GM19193 (cell line): Measurements from ENCODE around the gene C1S.

Experiments used
- POLR2A ChIP-seq: IDR thresholded peaks from 4 replicates; pipeline ENCODE4 v1.6.1; 2011; ENCODE audit not compliant: insufficient read depth, insufficient read length; ENCODE audit errors: extremely low read depth

Gene C1S

GRCh38 chr12:7042842-7043241 is 17.7 kb upstream of the C1S start:
- TF ChIP-seq POLR2A = no peak

DNA sequence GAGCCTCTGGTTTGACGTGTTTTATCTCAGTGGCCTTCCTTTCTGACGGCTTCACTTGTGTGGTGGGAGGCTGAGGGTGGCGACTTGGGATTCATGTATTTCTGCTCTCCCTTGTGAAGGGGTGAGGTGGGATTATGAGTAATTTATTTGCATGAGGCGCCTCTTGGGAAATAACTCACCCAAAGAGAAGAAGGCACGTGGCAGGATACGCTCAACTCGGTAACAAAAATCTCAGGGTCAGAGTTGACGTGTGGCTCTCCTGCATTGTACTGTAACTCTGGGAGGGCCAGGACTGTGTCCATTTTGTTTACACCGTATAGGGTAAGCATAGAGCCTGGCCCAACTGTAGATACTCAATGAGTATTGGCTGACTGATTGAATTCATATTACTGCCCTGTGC is 14.6 kb upstream of the C1S start:
- TF ChIP-seq POLR2A = no peak

DNA sequence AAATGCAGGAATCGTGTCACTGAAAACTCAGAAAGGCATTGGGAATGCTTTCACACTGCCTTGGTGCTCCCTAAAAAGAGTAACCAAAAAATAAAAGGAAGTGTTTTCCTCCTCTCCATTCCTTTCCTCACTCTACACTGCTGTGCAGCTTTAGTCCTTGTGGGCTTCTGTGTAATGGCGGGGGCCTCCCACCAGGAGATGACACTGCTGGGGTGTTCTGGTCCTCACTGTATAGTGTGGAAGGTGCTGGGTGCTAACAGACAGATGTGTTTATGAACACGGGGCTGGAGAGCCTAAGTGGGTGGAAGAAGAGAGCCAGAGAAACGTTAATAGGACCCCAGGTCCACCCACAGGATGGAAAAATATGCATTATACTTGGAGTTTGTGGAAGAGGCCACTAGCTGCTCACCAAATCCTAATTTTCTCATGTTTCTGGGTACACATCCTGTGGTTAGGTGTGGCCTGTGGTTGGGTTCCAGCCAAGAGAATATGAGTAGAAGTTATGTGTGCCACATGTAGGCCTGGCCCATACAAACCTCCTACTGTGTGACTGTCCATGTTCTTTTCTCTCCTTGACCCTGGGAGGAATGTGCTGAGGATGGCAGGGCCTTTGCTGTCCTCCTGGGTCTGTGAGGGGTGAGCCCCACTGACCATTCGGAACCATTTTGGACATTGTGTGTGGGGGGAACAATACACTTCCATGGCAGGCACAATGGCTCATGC is 14.0 kb upstream of the C1S start:
- TF ChIP-seq POLR2A = no peak

- TF ChIP-seq POLR2A = no peak
Observed at GRCh38 chr12:7047306-7047705, 13.2 kb upstream of the C1S start.

GRCh38 chr12:7054925-7055324 is 5.6 kb upstream of the C1S start:
- TF ChIP-seq POLR2A = no peak

DNA sequence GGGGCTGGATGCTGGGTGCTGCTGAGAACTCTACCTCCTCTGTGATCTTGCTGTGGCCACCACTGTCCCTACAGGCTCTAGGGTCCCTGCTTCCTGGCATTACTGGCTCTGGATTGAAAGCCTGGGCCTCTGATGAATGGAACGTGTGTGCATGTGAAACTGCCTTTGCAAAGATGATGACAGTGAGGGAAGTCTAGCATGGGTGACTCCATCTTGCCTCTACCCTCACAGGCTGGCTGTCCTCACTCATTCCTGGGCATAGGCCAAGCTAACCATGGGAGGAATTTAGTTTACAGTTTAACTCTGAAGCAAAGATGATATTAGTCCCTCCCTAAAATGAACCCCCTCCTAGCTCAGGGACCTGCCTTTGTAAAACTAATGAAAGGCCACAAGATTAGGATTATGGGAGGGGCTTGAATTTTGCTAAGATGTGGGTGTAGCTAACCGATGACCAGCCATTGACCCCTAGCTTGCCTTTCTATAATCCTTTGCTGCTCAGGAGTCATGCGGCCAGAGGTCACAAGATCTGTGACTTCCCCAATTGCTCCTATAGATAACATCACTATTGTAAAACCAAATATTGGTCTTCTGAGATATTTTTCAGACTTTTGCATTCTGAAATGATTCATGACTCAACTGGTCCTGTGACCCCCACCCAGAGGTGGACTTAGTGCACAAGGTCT is 2.2 kb upstream of the C1S start:
- no peak for TF ChIP-seq POLR2A

GRCh38 chr12:7058850-7059395 is 1.6 kb upstream of the C1S start:
- TF ChIP-seq POLR2A = no peak

DNA sequence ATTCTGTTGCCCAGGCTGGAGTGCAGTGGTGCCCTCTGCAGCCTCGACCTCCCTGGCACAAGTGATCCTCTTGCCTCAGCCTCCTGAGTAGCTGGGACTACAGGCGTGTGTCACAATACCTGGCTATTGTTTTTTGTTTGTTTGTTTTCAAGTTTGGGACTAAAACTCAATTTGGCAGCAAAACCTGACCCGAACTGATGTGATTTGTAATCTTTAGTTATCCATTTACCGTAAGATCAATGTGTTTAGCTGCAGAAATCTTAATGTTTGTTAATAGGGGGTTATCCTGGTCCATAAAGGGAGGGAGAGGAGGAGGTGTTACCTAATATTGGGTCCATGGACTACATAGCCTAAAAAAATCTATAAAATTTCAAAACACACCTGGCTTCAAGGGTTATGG is 738 bp upstream of the C1S start:
- no peak for TF ChIP-seq POLR2A

DNA sequence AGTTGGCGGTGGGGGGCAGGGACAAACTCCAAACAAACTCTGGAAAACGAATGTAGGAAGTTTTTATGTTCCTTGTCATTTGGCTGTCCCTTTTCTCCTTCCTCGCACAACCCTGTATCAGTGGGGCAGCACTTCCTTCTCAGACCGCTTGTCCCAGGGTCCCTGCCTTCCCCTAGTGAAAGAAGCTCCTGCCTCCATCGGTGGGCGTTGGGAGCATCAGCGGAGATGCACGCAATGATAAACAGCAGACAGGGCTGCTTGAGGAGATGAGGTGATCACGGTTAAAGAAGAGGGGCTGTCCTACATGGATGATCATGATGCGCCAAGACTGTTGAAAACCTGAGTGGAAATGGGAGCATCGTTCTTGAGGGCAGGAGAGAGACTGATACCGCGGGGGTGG is 620 bp downstream of the C1S start:
- no peak for TF ChIP-seq POLR2A

GRCh38 chr12:7061596-7061995 is 1.1 kb downstream of the C1S start:
- TF ChIP-seq POLR2A = no peak

- TF ChIP-seq POLR2A = no peak
Observed at GRCh38 chr12:7064516-7064915, 4.0 kb downstream of the C1S start.

DNA sequence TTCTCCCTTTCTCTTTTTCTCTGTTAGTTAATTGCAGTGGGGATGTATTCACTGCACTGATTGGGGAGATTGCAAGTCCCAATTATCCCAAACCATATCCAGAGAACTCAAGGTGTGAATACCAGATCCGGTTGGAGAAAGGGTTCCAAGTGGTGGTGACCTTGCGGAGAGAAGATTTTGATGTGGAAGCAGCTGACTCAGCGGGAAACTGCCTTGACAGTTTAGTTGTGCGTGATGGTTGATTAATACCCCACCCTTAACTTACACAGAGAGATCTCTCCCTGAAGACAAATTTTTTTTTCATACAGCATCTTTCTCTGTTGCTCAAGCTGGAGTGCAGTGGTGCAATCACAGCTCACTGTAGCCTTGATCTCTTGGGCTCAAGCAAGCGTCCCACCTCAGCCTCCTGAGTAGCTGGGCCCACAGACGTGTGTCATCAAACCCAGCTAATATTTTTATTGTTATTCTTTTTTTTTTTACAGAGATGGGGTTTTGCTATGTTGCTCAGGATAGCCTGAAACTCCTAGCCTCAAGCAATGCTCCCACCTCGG is 4.6 kb downstream of the C1S start:
- no peak for TF ChIP-seq POLR2A

GRCh38 chr12:7066596-7066995 is 6.1 kb downstream of the C1S start:
- TF ChIP-seq POLR2A = no peak

- no peak for TF ChIP-seq POLR2A
Observed at GRCh38 chr12:7067096-7067495, 6.6 kb downstream of the C1S start.

DNA sequence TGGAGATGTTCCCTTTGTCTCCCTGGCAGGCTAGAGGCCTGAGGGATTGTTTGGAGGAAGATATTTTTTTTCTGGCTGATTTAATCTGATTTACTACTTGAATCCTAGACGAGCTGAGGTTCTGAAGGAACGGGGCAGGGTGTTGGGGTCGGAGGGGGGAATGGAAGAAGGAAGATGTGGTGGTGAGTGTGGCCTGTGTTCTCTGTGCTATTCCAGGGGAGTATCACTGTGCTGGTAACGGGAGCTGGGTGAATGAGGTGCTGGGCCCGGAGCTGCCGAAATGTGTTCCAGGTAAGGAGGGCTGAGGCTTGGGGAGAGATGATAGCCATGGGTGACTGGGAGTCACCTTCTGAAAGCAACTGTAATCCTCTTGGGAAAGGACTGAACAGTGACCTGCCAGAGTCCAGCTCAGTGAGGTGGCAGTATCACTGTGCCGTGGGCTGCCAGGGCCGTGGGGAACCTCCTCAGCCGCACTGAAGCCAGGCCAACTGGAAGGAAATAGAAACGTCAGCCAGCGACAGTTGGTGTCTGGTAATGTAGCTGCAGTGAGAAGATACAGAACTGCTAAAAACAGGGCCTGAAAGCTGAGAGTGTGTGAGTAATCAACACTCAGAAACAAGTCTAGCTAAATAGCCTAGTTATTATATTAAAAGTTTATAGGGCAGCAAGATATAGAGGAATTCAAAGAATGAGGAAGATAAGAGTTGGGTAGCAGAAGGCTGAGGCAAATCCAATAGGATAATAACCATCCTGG is 7.9 kb downstream of the C1S start:
- no peak for TF ChIP-seq POLR2A
